Body of pancreas (tissue), 4 donors: Measurements from ENCODE around the gene SLC27A2. TPM values are rescaled to one million over a fixed set of nuclear protein-coding genes. Genes with fewer than 3 reads are reported as not detected.

Experiments
- ATAC-seq: fragments of 150-250 bp; one replicate; pipeline ENCODE4 v1.9.1; 2016
- DNase-seq, 4 donors: peaks; one replicate each; pipeline ENCODE4 v3.0.0-alpha.2; 2019
- H3K27ac ChIP-seq, 4 donors: fragments of 200-600 bp; sonication (generic); 1 replicate in 3 of 4; 2 replicates in 1 of 4; pipeline versions ENCODE4 v1.5.1 to v1.6.1; 2016 to 2019; ENCODE audit warnings: mild to moderate bottlenecking in 1 of 4, mixed read lengths in 1 of 4, moderate library complexity in 1 of 4
- H3K27me3 ChIP-seq, 2 donors: fragments of 200-600 bp; sonication (generic); one replicate each; pipeline ENCODE4 v1.6.0; 2016; ENCODE audit warnings: mild to moderate bottlenecking in 1 of 2
- H3K36me3 ChIP-seq, 2 donors: fragments of 200-600 bp; sonication (generic); replicated peaks in 1 of 2; 2 replicates each; pipeline ENCODE4 v1.5.1; 2016; ENCODE audit warnings: low read depth in 2 of 2; ENCODE audit not compliant: insufficient read depth in 1 of 2
- H3K4me1 ChIP-seq: fragments of 200-600 bp; sonication (generic); one replicate; pipeline ENCODE4 v1.6.0; 2016
- H3K4me3 ChIP-seq, 2 donors: fragments of 200-600 bp; sonication (generic); 1 replicate in 1 of 2; 2 replicates in 1 of 2; pipeline ENCODE4 v1.5.1; 2016 to 2019
- H3K9me3 ChIP-seq, 3 donors: fragments of 200-600 bp; sonication (generic); 1 replicate in 2 of 3; 2 replicates in 1 of 3; pipeline ENCODE4 v1.5.1; 2016
- CTCF ChIP-seq, 7 experiments: fragments of 450-650 bp in 4 of 7; fragments of 200-600 bp in 3 of 7; sonication (generic) in 3 of 7; IDR thresholded peaks; one replicate each; pipeline ENCODE4 v1.5.1; 2016 to 2019; ENCODE audit warnings: antibody characterized with exemption in 7 of 7
- POLR2A ChIP-seq, 3 donors: fragments of 450-650 bp; IDR thresholded peaks; one replicate each; pipeline ENCODE4 v1.6.1; 2016; ENCODE audit warnings: antibody characterized with exemption in 3 of 3, mild to moderate bottlenecking in 2 of 3
- WGBS, 2 donors: methylation state at CpG; one replicate each; pipeline ENCODE4 v1.1.5; 2017; 5-methylcytosine and 5-hydroxymethylcytosine counted together
- intact Hi-C: fragments of 100-400 bp; cut with DNase I; formaldehyde crosslinking; loops from one replicate; pipeline ENCODE4 v1.15.1; 2023
- total RNA-seq, 2 donors: library from RNA; depleted of rRNA; stranded (reverse); fragments of >200 nt; gene quantifications; one replicate each; pipeline ENCODE4 v1.1.0, GENCODE V29; 2016

The SLC27A2 gene
- total RNA-seq, 2 donors from 2014 or later, result 3.9 to 4.6 TPM

DNA sequence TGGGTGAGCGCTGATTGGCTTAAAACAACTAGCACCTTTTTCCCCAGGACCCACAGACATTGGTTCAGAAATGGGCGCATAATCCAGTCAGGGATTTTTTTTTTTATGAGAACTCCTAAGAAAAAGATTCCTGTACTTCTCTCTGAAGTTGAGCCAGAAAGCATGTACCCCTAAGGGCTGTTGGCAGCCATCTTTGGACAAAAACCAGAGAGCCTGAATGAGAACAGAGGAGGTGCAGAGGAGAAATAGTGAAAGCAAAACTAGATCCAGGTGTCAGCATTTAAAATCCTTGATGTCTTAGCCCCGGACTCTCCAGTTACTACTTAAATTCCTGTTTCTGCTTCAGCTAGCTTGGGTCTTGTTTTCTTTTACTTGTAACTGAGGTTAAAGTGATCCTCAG is 1.9 kb upstream of the SLC27A2 start:
- 92 to 96% methylated on average over 3 of the region's 3 CpGs for WGBS, 2 donors
- H3K27me3 ChIP-seq, result no peaks in the 10 kb centered on the region
- ATAC-seq (no peak), DNase-seq (no peak)
- H3K4me1 ChIP-seq, result peaks cover 11% of the 10 kb centered on the region
- intact Hi-C loops, result no loop called here
- no peak overlapping the region for H3K4me3 ChIP-seq
- H3K9me3 ChIP-seq, result no peaks in the 10 kb centered on the region
- no peak overlapping the region for H3K27ac ChIP-seq
- TF ChIP-seq POLR2A (IDR thresholded peaks at IDR 0.05) (no peak), CTCF (IDR thresholded peaks at IDR 0.05) (no peak)
- no peaks in the 10 kb centered on the region for H3K36me3 ChIP-seq

GRCh38 chr15:50180582-50180981 is 1.4 kb upstream of the SLC27A2 start:
- Histone ChIP-seq H3K9me3 (no peaks in the 10 kb centered on the region), H3K4me3 (no peak overlapping the region), H3K27me3 (no peaks in the 10 kb centered on the region), H3K36me3 (no peaks in the 10 kb centered on the region), H3K27ac (no peak overlapping the region), H3K4me1 (peaks cover 11% of the 10 kb centered on the region)
- DNase-seq (no peak), ATAC-seq (no peak)
- TF ChIP-seq CTCF (IDR thresholded peaks at IDR 0.05) (no peak), POLR2A (IDR thresholded peaks at IDR 0.05) (no peak)
- intact Hi-C loops, result no loop called here
- WGBS, 2 donors, result 70 to 76% methylated on average over 7 of the region's 7 CpGs

DNA sequence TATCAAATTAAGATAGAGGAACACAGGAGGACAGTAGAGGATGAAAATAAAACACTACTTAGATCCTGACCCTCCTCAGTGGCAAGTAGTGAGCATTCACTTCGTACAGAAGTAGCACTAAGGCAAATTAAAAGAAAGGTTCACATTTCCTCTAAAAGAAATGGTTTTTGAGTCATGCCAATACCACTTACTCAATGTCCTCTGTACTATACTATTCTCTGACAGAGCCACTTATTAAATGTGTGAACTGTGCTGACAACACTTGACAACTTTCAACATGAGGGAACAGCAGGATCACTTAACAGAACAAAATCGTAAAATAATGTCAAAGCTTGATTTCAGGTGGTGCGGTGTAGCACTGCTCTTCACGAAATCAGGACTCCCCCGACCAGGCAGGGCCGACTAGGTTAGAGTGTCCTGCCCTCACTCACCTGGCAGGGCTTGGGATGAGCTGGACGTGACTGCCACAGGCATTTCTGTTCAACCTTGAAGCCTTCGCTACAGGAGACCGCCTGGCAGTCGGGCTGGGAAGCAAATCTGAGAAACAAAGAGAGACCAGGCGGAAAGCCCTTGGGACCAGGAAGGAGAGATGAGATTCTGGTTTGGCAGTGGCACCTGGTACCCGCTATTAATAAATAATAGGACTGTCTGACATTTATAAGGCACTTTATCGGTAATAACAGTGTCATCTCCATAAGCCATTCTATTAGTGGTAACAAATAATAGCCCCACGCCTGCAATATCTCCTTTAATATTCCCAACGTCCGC is 611 bp upstream of the SLC27A2 start:
- H3K4me3 ChIP-seq, result peak overlapping the region; percentile 47 to 79
- no peaks in the 10 kb centered on the region for H3K9me3 ChIP-seq
- no peak for TF ChIP-seq POLR2A (IDR thresholded peaks at IDR 0.05)
- no peak for TF ChIP-seq CTCF (IDR thresholded peaks at IDR 0.05)
- intact Hi-C loops, result no loop called here
- H3K36me3 ChIP-seq, result no peaks in the 10 kb centered on the region
- peak in 1 of 4 donors; percentile 13 for DNase-seq
- ATAC-seq, result no peak
- H3K27me3 ChIP-seq, result no peaks in the 10 kb centered on the region
- peaks cover 11% of the 10 kb centered on the region for H3K4me1 ChIP-seq
- no peak overlapping the region for H3K27ac ChIP-seq
- 33 to 34% methylated on average over 16 of the region's 16 CpGs for WGBS, 2 donors

GRCh38 chr15:50182219-50183013 is 420 bp downstream of the SLC27A2 start:
- Histone ChIP-seq H3K4me3 (peak overlapping the region; percentile 47 to 79), H3K27me3 (no peaks in the 10 kb centered on the region), H3K36me3 (no peaks in the 10 kb centered on the region), H3K9me3 (no peaks in the 10 kb centered on the region), H3K27ac (no peak overlapping the region), H3K4me1 (peaks cover 11% of the 10 kb centered on the region)
- TF ChIP-seq CTCF (IDR thresholded peaks at IDR 0.05), result no peak
- no peak for TF ChIP-seq POLR2A (IDR thresholded peaks at IDR 0.05)
- DNase-seq, result peak; percentile 13 to 36 (median 20)
- 0 to 1% methylated on average over 6 to 80 of the region's 80 CpGs for WGBS, 2 donors
- intact Hi-C loops, result no loop called here
- ATAC-seq, result peak; percentile 45
